SK-N-DZ (cell line): ENCODE data around the gene ATG101.

Source experiments
- DNase-seq: peaks from one replicate; pipeline ENCODE4 v3.0.0-alpha.2; 2015; ENCODE audit warnings: low spot score

The ATG101 gene

DNA sequence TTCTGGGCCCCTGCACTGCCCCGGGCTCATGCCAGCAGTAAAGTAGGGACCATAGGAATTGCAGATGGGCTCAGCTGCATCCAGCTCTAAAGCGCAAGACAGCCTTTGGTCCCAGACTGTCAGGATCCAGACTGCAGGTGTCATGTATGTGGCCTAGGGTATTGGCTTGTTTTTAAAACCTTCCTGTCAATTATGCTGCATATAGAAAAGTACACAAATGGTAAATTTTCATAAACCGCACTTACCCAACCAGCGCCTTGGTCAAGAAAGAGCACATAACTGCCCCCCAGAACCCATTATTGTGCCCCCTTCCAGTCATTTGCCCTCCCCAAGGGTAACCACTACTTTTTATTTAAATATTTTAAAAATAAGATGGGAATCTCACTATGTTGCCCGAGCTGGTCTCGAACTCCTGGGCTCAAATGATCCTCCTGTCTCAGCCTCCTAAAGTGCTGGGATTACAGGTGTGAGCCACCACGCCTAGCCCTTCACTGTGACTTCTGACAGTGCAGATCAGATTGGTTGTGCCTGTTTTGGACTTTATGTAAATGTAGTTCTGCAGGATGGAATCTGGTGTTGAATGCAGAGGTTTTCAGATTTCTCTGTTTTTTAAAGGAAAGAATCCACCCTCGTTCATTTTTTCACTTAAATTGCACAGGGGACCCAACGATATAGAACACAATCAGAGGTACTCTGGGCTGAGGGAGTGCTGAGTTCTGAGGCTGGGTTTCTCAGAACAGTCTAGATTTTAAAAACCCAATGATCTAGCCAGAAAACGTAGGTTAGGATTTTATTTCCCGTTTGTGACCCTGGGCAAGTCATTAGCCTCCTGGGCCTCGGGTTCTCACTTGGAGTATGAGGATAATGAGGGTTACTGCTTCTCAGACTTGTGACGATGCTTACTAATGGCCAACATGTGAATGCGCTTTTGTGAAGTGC lies 11.9 kb upstream of the ATG101 start:
- DNase-seq, result no peak

GRCh38 chr12:52058631-52059361 lies 11.0 kb upstream of the ATG101 start:
- DNase-seq, result no peak

DNA sequence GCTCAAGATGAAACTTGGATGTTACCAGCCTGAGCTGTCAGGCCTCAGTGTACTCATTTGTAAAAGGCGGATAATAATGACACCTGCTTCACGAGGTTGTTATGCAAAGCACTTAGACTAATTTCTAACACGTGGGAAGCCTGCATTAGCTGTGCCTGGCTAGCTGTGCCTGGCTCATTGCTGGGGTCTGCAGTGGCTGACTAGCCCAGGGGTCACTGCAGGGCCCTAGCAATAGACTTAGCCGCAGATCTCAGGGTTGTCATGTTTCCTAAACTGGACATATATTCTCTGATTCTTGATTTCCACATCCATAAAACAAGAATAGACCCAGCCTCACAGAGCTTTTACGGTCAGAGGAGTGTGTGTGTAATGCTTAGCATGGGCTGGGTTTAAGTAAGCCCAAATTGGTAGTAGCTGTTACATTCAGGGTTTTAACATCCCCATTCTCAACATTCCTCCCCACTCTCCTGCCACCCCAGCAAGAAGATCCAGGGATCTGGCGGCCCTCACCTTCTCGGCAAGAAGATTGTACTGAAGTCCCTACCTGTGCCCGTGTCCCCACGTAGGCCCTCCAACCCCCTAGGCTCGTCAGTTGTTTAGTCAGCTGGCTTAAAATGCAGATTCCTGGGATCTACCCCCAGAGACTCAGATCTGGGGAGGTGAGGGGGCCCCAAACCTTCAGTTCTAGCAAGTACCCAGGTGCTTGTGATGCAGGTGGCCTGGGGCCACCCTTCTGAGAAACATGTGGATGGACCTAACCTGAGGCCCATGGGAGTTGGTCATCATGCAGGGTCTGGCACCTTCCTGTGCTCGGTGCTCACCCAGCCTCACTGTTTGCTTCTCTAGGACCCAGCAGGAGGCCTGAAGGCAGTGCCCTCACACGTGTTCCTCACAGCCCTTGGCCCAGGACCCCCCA lies 9.9 kb upstream of the ATG101 start:
- no peak for DNase-seq

DNA sequence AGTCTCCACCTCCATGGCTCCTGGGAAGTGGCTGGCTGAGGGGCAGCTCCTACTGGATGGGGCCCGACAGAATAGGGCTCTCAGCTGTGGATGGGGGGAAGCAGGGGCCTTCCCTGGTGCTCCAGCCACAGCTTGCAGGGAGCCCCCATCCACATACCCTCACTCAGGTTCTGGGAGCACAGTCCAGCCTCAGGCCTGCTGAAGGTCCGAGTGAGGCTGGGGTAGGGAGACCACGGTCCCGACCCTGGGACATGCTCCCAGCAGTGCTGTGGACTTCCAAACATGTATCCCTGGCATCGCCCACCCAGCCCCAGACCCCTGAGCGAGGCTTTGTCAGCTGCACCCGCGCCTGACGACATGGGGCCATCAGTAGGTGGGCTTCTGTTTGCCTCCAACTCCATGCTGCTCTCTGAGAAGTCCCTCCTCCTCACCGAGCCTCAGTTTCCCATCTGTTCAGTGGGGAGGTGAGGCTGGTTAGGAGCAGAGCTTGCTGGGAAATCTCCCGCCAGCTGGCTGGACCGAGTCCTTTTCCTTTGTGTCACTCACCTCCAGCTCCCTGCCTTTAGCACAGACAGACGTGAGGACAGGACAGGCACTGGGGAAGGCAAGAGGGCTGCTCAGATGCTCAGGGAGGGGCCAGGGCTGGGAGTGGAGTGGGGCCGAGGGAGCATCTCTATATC lies 9.1 kb upstream of the ATG101 start:
- DNase-seq, result no peak

DNA sequence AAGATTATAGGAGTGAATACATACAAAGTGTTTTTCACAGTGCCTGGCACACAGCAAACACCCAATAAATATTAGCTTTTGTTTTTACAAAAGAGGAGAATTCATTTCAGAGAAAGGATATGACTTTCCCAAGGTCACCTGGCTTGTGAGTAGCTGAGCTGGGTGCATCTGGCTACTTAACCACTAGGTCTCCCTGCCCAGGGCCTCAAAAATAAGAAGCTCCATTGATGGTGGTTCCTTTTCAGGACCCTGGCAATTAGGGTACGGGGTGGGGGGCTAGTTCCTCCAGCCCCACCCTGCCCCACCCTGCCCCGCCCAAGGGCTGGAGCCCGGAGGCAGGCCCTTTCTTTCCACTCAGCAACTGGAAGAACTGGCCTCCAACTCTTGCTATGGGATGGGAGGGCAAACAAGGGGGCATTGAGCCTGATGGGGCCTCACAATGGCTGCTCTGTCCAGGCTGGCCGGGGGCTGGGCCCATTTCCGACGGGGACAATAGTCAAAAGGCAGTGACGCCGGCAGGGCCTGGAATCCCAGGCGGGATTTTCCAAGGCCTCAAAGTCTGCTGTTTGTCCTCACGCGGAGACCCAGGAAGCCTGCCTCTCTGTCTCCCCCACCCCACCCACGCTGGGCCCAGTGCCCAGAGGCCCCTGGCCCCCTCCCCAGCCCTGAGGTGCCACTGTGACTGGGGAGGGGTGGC lies 8.2 kb upstream of the ATG101 start:
- no peak for DNase-seq

GRCh38 chr12:52062167-52063081 lies 7.4 kb upstream of the ATG101 start:
- no peak for DNase-seq

- DNase-seq, result no peak
Measured at GRCh38 chr12:52063082-52063924, 6.5 kb upstream of the ATG101 start.

- no peak for DNase-seq
Measured at GRCh38 chr12:52063981-52064649, 5.7 kb upstream of the ATG101 start.

- no peak for DNase-seq
Measured at GRCh38 chr12:52066346-52067080, 3.3 kb upstream of the ATG101 start.

DNA sequence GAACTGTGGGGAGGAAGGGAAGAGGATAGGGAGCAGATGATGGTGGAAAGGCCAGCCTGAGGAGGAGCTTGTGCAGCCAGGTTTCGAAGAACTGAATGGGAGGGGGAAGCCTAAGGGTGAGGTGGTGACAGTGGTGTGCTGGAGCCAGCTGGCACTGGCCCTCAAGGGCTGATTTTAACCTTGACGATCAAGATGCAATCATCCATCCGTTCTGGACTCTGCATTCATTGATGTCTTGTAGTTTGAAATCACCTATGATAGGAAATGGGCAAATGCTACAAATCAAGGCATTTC lies 2.8 kb upstream of the ATG101 start:
- no peak for DNase-seq

GRCh38 chr12:52070185-52070925 lies 577 bp downstream of the ATG101 start:
- no peak for DNase-seq

GRCh38 chr12:52073531-52074381 lies 4.0 kb downstream of the ATG101 start:
- DNase-seq, result no peak

DNA sequence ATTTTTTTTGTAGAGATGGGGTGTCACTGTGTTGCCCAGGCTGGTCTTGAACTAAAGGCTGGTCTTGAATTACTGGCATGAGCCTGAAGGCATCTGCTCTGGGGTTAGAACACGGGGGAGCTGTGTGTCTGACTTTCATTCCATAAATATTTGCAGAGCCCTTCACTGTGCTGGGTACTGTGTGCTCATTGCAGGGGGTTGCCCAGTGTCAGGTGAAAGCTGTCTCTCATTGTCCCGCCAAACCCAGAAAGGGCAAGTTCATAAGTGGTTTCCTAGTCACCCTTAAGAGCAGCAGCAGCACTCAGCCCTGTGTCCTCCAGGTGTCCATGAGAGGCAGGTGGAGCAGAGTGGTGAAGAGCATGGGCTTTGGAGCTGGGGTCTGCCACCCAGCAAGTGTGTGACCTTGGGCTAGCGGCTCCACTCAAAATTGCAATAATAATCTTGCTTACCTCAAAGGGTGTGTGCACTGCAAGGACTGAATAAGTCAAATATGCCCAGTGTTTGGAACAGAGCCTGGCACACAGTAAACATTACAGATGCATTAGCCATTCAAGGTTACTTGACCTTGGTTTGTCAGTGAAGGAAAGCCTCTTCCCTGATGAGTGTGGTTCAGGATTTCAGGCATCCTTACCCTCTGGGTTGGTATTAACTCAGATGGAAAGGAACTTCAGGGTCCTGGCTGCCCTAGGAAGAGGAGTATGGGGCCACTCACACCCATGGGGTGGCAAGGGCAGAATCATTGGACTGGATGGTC lies 5.4 kb downstream of the ATG101 start:
- DNase-seq, result no peak

DNA sequence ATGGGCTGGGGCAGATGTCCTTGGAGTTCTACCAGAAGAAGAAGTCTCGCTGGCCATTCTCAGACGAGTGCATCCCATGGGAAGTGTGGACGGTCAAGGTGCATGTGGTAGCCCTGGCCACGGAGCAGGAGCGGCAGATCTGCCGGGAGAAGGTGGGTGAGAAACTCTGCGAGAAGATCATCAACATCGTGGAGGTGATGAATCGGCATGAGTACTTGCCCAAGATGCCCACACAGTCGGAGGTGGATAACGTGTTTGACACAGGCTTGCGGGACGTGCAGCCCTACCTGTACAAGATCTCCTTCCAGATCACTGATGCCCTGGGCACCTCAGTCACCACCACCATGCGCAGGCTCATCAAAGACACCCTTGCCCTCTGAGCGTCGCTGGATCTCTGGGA lies 7.0 kb downstream of the ATG101 start:
- no peak for DNase-seq

GRCh38 chr12:52078276-52078675 lies 8.5 kb downstream of the ATG101 start:
- no peak for DNase-seq
